Liver (tissue), 3 donors: ENCODE measurements around the gene ACACA.

Experiments used
- EGR1 ChIP-seq, 2 donors: IDR thresholded peaks; 2 replicates each; pipeline ENCODE4 v1.6.1; 2016 to 2018; ENCODE audit warnings: antibody characterized with exemption in 2 of 2, low read depth in 2 of 2
- FOXA2 ChIP-seq: IDR thresholded peaks from 2 replicates; pipeline ENCODE4 v1.6.1; 2016; ENCODE audit warnings: antibody characterized with exemption
- GABPA ChIP-seq, 2 donors: IDR thresholded peaks in 1 of 2; conservative IDR thresholded peaks in 1 of 2; 2 replicates each; pipeline ENCODE4 v1.6.1; 2016; ENCODE audit warnings: antibody characterized with exemption in 2 of 2, mild to moderate bottlenecking in 1 of 2, moderate library complexity in 1 of 2
- JUND ChIP-seq, 2 donors: IDR thresholded peaks; 2 replicates each; pipeline ENCODE4 v1.6.1; 2016; ENCODE audit warnings: antibody characterized with exemption in 2 of 2
- NR2F2 ChIP-seq: IDR thresholded peaks from 2 replicates; pipeline ENCODE4 v1.6.1; 2016; ENCODE audit warnings: antibody characterized with exemption
- RAD21 ChIP-seq, 2 donors: IDR thresholded peaks; 2 replicates each; pipeline ENCODE4 v1.6.1; 2016; ENCODE audit warnings: antibody characterized with exemption in 2 of 2, mild to moderate bottlenecking in 2 of 2
- REST ChIP-seq: IDR thresholded peaks from 2 replicates; pipeline ENCODE4 v1.6.1; 2016; ENCODE audit warnings: antibody characterized with exemption, mild to moderate bottlenecking
- SP1 ChIP-seq: IDR thresholded peaks from 2 replicates; pipeline ENCODE4 v1.6.1; 2018; ENCODE audit warnings: antibody characterized with exemption, mild to moderate bottlenecking
- TAF1 ChIP-seq: conservative IDR thresholded peaks from 2 replicates; pipeline ENCODE4 v1.6.1; 2016; ENCODE audit warnings: antibody characterized with exemption, mild to moderate bottlenecking
- YY1 ChIP-seq: IDR thresholded peaks from 2 replicates; pipeline ENCODE4 v1.6.1; 2016; ENCODE audit warnings: antibody characterized with exemption, mild to moderate bottlenecking
- TF ChIP-seq, protein P1 (sequence below): fragments of 150-350 bp; IDR thresholded peaks from 2 replicates; pipeline ENCODE4 v1.5.1; 2017; ENCODE audit warnings: improper control_type of control experiment, low read depth, low read length; ENCODE audit not compliant: missing input control
- TF ChIP-seq, protein P2 (sequence below): IDR thresholded peaks from 2 replicates; pipeline ENCODE4 v1.6.1; 2016; ENCODE audit warnings: antibody characterized with exemption
- TF ChIP-seq, protein P3 (sequence below): IDR thresholded peaks from 2 replicates; pipeline ENCODE4 v1.6.1; 2016; ENCODE audit warnings: antibody characterized with exemption
- TF ChIP-seq, protein P4 (sequence below): IDR thresholded peaks from 2 replicates; pipeline ENCODE4 v1.6.1; 2016; ENCODE audit warnings: antibody characterized with exemption
- donor health status: healthy.
- donor health status: healthy.

- TF ChIP-seq, protein P1, sequence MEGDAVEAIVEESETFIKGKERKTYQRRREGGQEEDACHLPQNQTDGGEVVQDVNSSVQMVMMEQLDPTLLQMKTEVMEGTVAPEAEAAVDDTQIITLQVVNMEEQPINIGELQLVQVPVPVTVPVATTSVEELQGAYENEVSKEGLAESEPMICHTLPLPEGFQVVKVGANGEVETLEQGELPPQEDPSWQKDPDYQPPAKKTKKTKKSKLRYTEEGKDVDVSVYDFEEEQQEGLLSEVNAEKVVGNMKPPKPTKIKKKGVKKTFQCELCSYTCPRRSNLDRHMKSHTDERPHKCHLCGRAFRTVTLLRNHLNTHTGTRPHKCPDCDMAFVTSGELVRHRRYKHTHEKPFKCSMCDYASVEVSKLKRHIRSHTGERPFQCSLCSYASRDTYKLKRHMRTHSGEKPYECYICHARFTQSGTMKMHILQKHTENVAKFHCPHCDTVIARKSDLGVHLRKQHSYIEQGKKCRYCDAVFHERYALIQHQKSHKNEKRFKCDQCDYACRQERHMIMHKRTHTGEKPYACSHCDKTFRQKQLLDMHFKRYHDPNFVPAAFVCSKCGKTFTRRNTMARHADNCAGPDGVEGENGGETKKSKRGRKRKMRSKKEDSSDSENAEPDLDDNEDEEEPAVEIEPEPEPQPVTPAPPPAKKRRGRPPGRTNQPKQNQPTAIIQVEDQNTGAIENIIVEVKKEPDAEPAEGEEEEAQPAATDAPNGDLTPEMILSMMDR: no peak
- TF ChIP-seq TAF1 (no peak), RAD21 (IDR thresholded peaks at IDR 0.05) (no peak), REST (no peak), YY1 (no peak), FOXA2 (no peak), NR2F2 (no peak), GABPA (IDR thresholded peaks at IDR 0.05 in 1 of 2, conservative IDR thresholded peaks at IDR 0.05 in 1 of 2) (no peak), EGR1 (IDR thresholded peaks at IDR 0.05; ENCODE audit: low read depth in 2 of 2) (no peak), SP1 (no peak), JUND (IDR thresholded peaks at IDR 0.05) (no peak)
- TF ChIP-seq, protein P2, sequence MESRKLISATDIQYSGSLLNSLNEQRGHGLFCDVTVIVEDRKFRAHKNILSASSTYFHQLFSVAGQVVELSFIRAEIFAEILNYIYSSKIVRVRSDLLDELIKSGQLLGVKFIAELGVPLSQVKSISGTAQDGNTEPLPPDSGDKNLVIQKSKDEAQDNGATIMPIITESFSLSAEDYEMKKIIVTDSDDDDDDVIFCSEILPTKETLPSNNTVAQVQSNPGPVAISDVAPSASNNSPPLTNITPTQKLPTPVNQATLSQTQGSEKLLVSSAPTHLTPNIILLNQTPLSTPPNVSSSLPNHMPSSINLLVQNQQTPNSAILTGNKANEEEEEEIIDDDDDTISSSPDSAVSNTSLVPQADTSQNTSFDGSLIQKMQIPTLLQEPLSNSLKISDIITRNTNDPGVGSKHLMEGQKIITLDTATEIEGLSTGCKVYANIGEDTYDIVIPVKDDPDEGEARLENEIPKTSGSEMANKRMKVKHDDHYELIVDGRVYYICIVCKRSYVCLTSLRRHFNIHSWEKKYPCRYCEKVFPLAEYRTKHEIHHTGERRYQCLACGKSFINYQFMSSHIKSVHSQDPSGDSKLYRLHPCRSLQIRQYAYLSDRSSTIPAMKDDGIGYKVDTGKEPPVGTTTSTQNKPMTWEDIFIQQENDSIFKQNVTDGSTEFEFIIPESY: no peak
- TF ChIP-seq, protein P3, sequence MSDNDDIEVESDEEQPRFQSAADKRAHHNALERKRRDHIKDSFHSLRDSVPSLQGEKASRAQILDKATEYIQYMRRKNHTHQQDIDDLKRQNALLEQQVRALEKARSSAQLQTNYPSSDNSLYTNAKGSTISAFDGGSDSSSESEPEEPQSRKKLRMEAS: no peak
- TF ChIP-seq, protein P4, sequence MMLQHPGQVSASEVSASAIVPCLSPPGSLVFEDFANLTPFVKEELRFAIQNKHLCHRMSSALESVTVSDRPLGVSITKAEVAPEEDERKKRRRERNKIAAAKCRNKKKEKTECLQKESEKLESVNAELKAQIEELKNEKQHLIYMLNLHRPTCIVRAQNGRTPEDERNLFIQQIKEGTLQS: no peak
Measured at GRCh38 chr17:37180376-37180775, 226.3 kb downstream of the ACACA start.
